Measurements from ENCODE around the gene LDLRAP1.

The LDLRAP1 gene

GRCh38 chr1:25527226-25527846, 16.1 kb upstream of the LDLRAP1 start:
- H3K9me3 ChIP-seq (ENCODE audit: low read length): no peaks in the 10 kb centered on the region
- H3K9ac ChIP-seq (ENCODE audit: low read length): no peak overlapping the region
- no peaks in the 10 kb centered on the region for H3K27me3 ChIP-seq (ENCODE audit: control insufficient read depth in 1 of 2, insufficient read depth in 2 of 2, low read length in 2 of 2)
- no peak overlapping the region for H3K27ac ChIP-seq (ENCODE audit: low read depth, low read length)
- no peak overlapping the region for H3K4me3 ChIP-seq (ENCODE audit: low read depth in 1 of 2, low read length in 2 of 2)
- H3K36me3 ChIP-seq (ENCODE audit: insufficient read depth, low read length): no peaks in the 10 kb centered on the region
- H3K4me1 ChIP-seq (ENCODE audit: insufficient read depth, low read length): no peaks in the 10 kb centered on the region

GRCh38 chr1:25527946-25528595, 15.3 kb upstream of the LDLRAP1 start:
- H3K4me3 ChIP-seq (ENCODE audit: low read depth in 1 of 2, low read length in 2 of 2): no peak overlapping the region
- H3K27ac ChIP-seq (ENCODE audit: low read depth, low read length): no peak overlapping the region
- no peaks in the 10 kb centered on the region for H3K9me3 ChIP-seq (ENCODE audit: low read length)
- no peak overlapping the region for H3K9ac ChIP-seq (ENCODE audit: low read length)
- H3K27me3 ChIP-seq (ENCODE audit: control insufficient read depth in 1 of 2, insufficient read depth in 2 of 2, low read length in 2 of 2): no peaks in the 10 kb centered on the region
- H3K36me3 ChIP-seq (ENCODE audit: insufficient read depth, low read length): no peaks in the 10 kb centered on the region
- H3K4me1 ChIP-seq (ENCODE audit: insufficient read depth, low read length): no peaks in the 10 kb centered on the region

- Histone ChIP-seq H3K27me3 (ENCODE audit: control insufficient read depth in 1 of 2, insufficient read depth in 2 of 2, low read length in 2 of 2) (no peaks in the 10 kb centered on the region), H3K36me3 (ENCODE audit: insufficient read depth, low read length) (no peaks in the 10 kb centered on the region), H3K9me3 (ENCODE audit: low read length) (no peaks in the 10 kb centered on the region), H3K4me1 (ENCODE audit: insufficient read depth, low read length) (no peaks in the 10 kb centered on the region), H3K27ac (ENCODE audit: low read depth, low read length) (no peak overlapping the region), H3K4me3 (ENCODE audit: low read depth in 1 of 2, low read length in 2 of 2) (no peak overlapping the region), H3K9ac (ENCODE audit: low read length) (no peak overlapping the region)
These were observed 14.4 kb upstream of the LDLRAP1 start for GRCh38 chr1:25528881-25529517.

GRCh38 chr1:25529518-25530185, 13.8 kb upstream of the LDLRAP1 start:
- Histone ChIP-seq H3K9me3 (ENCODE audit: low read length) (no peaks in the 10 kb centered on the region), H3K4me3 (ENCODE audit: low read depth in 1 of 2, low read length in 2 of 2) (no peak overlapping the region), H3K4me1 (ENCODE audit: insufficient read depth, low read length) (no peaks in the 10 kb centered on the region), H3K9ac (ENCODE audit: low read length) (no peak overlapping the region), H3K27ac (ENCODE audit: low read depth, low read length) (no peak overlapping the region), H3K36me3 (ENCODE audit: insufficient read depth, low read length) (no peaks in the 10 kb centered on the region), H3K27me3 (ENCODE audit: control insufficient read depth in 1 of 2, insufficient read depth in 2 of 2, low read length in 2 of 2) (no peaks in the 10 kb centered on the region)

- no peak overlapping the region for H3K27ac ChIP-seq (ENCODE audit: low read depth, low read length)
These were observed 13.0 kb upstream of the LDLRAP1 start for GRCh38 chr1:25530186-25531081.

GRCh38 chr1:25531082-25531461, 12.3 kb upstream of the LDLRAP1 start:
- H3K36me3 ChIP-seq (ENCODE audit: insufficient read depth, low read length): no peaks in the 10 kb centered on the region
- no peaks in the 10 kb centered on the region for H3K4me1 ChIP-seq (ENCODE audit: insufficient read depth, low read length)
- H3K9ac ChIP-seq (ENCODE audit: low read length): no peak overlapping the region
- H3K9me3 ChIP-seq (ENCODE audit: low read length): no peaks in the 10 kb centered on the region
- no peaks in the 10 kb centered on the region for H3K27me3 ChIP-seq (ENCODE audit: control insufficient read depth in 1 of 2, insufficient read depth in 2 of 2, low read length in 2 of 2)
- H3K4me3 ChIP-seq (ENCODE audit: low read depth in 1 of 2, low read length in 2 of 2): no peak overlapping the region
- no peak overlapping the region for H3K27ac ChIP-seq (ENCODE audit: low read depth, low read length)

More at GRCh38 chr1:25530186-25531081, 13.0 kb upstream of the LDLRAP1 start:
- Histone ChIP-seq H3K9ac (ENCODE audit: low read length) (no peak overlapping the region), H3K4me1 (ENCODE audit: insufficient read depth, low read length) (no peaks in the 10 kb centered on the region), H3K9me3 (ENCODE audit: low read length) (no peaks in the 10 kb centered on the region), H3K36me3 (ENCODE audit: insufficient read depth, low read length) (no peaks in the 10 kb centered on the region), H3K4me3 (ENCODE audit: low read depth in 1 of 2, low read length in 2 of 2) (no peak overlapping the region), H3K27me3 (ENCODE audit: control insufficient read depth in 1 of 2, insufficient read depth in 2 of 2, low read length in 2 of 2) (no peaks in the 10 kb centered on the region)

- Histone ChIP-seq H3K9me3 (ENCODE audit: low read length) (no peaks in the 10 kb centered on the region), H3K36me3 (ENCODE audit: insufficient read depth, low read length) (no peaks in the 10 kb centered on the region), H3K4me3 (ENCODE audit: low read depth in 1 of 2, low read length in 2 of 2) (no peak overlapping the region), H3K4me1 (ENCODE audit: insufficient read depth, low read length) (no peaks in the 10 kb centered on the region), H3K27me3 (ENCODE audit: control insufficient read depth in 1 of 2, insufficient read depth in 2 of 2, low read length in 2 of 2) (no peaks in the 10 kb centered on the region), H3K27ac (ENCODE audit: low read depth, low read length) (no peak overlapping the region), H3K9ac (ENCODE audit: low read length) (no peak overlapping the region)
These were observed 10.4 kb upstream of the LDLRAP1 start for GRCh38 chr1:25532970-25533369.

GRCh38 chr1:25533775-25534409, 9.5 kb upstream of the LDLRAP1 start:
- no peak overlapping the region for H3K4me3 ChIP-seq (ENCODE audit: low read depth in 1 of 2, low read length in 2 of 2)
- H3K4me1 ChIP-seq (ENCODE audit: insufficient read depth, low read length): no peaks in the 10 kb centered on the region
- no peaks in the 10 kb centered on the region for H3K36me3 ChIP-seq (ENCODE audit: insufficient read depth, low read length)
- no peaks in the 10 kb centered on the region for H3K27me3 ChIP-seq (ENCODE audit: control insufficient read depth in 1 of 2, insufficient read depth in 2 of 2, low read length in 2 of 2)
- no peak overlapping the region for H3K27ac ChIP-seq (ENCODE audit: low read depth, low read length)
- no peak overlapping the region for H3K9ac ChIP-seq (ENCODE audit: low read length)
- H3K9me3 ChIP-seq (ENCODE audit: low read length): no peaks in the 10 kb centered on the region

- H3K9ac ChIP-seq (ENCODE audit: low read length): no peak overlapping the region
- H3K27me3 ChIP-seq (ENCODE audit: control insufficient read depth in 1 of 2, insufficient read depth in 2 of 2, low read length in 2 of 2): no peaks in the 10 kb centered on the region
- no peak overlapping the region for H3K27ac ChIP-seq (ENCODE audit: low read depth, low read length)
- no peak overlapping the region for H3K4me3 ChIP-seq (ENCODE audit: low read depth in 1 of 2, low read length in 2 of 2)
- H3K4me1 ChIP-seq (ENCODE audit: insufficient read depth, low read length): no peaks in the 10 kb centered on the region
- no peaks in the 10 kb centered on the region for H3K36me3 ChIP-seq (ENCODE audit: insufficient read depth, low read length)
- H3K9me3 ChIP-seq (ENCODE audit: low read length): no peaks in the 10 kb centered on the region
These were observed 9.0 kb upstream of the LDLRAP1 start for GRCh38 chr1:25534410-25534788.

DNA sequence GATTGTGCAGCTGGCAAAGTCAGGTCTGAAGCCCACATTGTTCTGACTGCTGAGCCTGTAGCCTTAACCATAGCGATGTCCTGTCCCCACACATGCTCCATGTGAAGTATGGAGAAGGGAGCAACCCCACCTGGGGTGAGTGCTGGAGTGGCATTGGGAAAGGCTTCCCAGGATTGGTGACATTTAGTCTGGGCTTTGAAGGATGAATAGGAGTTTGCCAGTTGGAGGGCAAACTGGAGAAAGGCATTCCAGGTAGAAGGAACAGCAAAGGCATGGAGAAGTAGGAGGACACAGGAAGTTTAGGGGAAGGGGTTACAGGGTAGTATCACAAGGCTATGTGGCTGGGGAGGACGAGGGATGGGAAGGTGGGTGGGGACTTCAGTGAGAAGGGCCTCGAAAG, 7.3 kb upstream of the LDLRAP1 start:
- no peaks in the 10 kb centered on the region for H3K27me3 ChIP-seq (ENCODE audit: control insufficient read depth in 1 of 2, insufficient read depth in 2 of 2, low read length in 2 of 2)
- no peaks in the 10 kb centered on the region for H3K36me3 ChIP-seq (ENCODE audit: insufficient read depth, low read length)
- H3K4me3 ChIP-seq (ENCODE audit: low read depth in 1 of 2, low read length in 2 of 2): no peak overlapping the region
- H3K9ac ChIP-seq (ENCODE audit: low read length): no peak overlapping the region
- H3K4me1 ChIP-seq (ENCODE audit: insufficient read depth, low read length): no peaks in the 10 kb centered on the region
- H3K27ac ChIP-seq (ENCODE audit: low read depth, low read length): no peak overlapping the region
- no peaks in the 10 kb centered on the region for H3K9me3 ChIP-seq (ENCODE audit: low read length)
